ENCODE results near the gene CPO. TPM values are rescaled to one million over a fixed set of nuclear protein-coding genes. Genes with fewer than 3 reads are reported as not detected.

CPO gene, protein sequence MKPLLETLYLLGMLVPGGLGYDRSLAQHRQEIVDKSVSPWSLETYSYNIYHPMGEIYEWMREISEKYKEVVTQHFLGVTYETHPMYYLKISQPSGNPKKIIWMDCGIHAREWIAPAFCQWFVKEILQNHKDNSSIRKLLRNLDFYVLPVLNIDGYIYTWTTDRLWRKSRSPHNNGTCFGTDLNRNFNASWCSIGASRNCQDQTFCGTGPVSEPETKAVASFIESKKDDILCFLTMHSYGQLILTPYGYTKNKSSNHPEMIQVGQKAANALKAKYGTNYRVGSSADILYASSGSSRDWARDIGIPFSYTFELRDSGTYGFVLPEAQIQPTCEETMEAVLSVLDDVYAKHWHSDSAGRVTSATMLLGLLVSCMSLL
- not detected in 2 replicates for total RNA-seq

DNA sequence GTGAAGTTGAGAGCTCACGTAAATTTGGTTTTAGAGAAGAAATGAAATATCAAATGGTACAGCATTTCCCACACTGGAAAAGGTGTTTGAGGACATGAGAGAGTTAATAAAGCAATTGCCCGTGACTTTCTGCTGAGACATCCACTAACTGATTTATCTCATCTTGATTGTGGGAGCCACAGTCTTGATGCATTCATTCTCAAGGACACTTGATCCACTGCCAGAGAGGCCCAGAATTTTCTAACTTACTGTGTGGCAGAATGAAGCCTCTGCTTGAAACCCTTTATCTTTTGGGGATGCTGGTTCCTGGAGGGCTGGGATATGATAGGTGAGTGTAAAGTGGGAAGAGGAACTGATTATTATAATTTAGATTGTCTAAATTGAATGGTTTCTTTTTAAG is at the start of gene CPO:
CPO (plus strand) TSS at position 179 of the 400 bp plus-strand sequence; CDS start at position 261, 82 bp downstream.

Other genes starting within 250 kb of the CPO start
- gene DYTN, start 221.1 kb upstream of the CPO start, total RNA-seq, result not detected in 2 replicates
- 0.32 and 0.36 TPM in 2 replicates for gene MDH1B, start 174.2 kb upstream of the CPO start, total RNA-seq
- 17.9 and 23.2 TPM in 2 replicates for gene FASTKD2, start 173.9 kb upstream of the CPO start, total RNA-seq
- gene KLF7, start 226.4 kb downstream of the CPO start, total RNA-seq, result 24.5 and 27.8 TPM in 2 replicates